MCF 10A (cell line): ENCODE data around the gene SESN1. TPM values are rescaled to one million over a fixed set of nuclear protein-coding genes. Genes with fewer than 3 reads are reported as not detected.
A peak's percentile ranks its signal among the peaks of the same experiment; 100 is the strongest.

ENCODE experiments used
- BruUV-seq: library from RNA; stranded (reverse); fragments of 400-500 nt; replicated peaks from 2 replicates; lab custom pipeline; 2021; lab: Mats Ljungman, UMichigan
- CTCF ChIA-PET: fragments of 300-600 bp; sonication (Branson Sonifier 250); formaldehyde crosslinking; extraction: SDS; loops from one replicate; lab custom pipeline; 2021; ENCODE audit warnings: antibody characterized with exemption, inconsistent platforms; lab: Yijun Ruan, JAX
- POLR2A ChIA-PET: fragments of 300-600, 350-650 bp; sonication (Branson Sonifier 250); formaldehyde crosslinking; extraction: SDS; loops from one replicate; lab custom pipeline; 2020; ENCODE audit warnings: antibody characterized with exemption, inconsistent platforms; lab: Yijun Ruan, JAX
- DNase-seq: peaks from one replicate; pipeline ENCODE4 v3.0.0-alpha.2; 2018; ENCODE audit not compliant: unreplicated experiment
- H3K27ac Mint-ChIP-seq: one replicate; pipeline ENCODE4 v1.8.0; 2022; ENCODE audit warnings: mild to moderate bottlenecking, low read depth, mixed read lengths; ENCODE audit not compliant: unreplicated experiment
- H3K27me3 Mint-ChIP-seq: one replicate; pipeline ENCODE4 v1.8.0; 2022; ENCODE audit warnings: mixed read lengths; ENCODE audit not compliant: insufficient read depth, unreplicated experiment
- H3K36me3 Mint-ChIP-seq: one replicate; pipeline ENCODE4 v1.8.0; 2022; ENCODE audit warnings: mild to moderate bottlenecking, moderate library complexity, mixed read lengths; ENCODE audit not compliant: insufficient read depth, unreplicated experiment
- H3K4me1 Mint-ChIP-seq: one replicate; pipeline ENCODE4 v1.8.0; 2022; ENCODE audit warnings: mixed read lengths; ENCODE audit not compliant: insufficient read depth, unreplicated experiment
- H3K4me3 Mint-ChIP-seq: one replicate; pipeline ENCODE4 v1.8.0; 2022; ENCODE audit warnings: mild to moderate bottlenecking, moderate library complexity, mixed read lengths; ENCODE audit not compliant: unreplicated experiment
- H3K9me3 Mint-ChIP-seq: one replicate; pipeline ENCODE4 v1.8.0; 2022; ENCODE audit warnings: mixed read lengths; ENCODE audit not compliant: unreplicated experiment
- intact Hi-C: fragments of 100-400 bp; cut with micrococcal nuclease; formaldehyde crosslinking; loops from 2 replicates; pipeline ENCODE4 v1.14.1; 2022
- total RNA-seq: library from RNA; stranded (reverse); gene quantifications from 2 replicates; pipeline ENCODE4 v1.2.3, GENCODE V29; 2022
- TF ChIP-seq, protein P1 (sequence below): fragments of 200-600 bp; IDR thresholded peaks from one replicate; pipeline ENCODE4 v1.8.0; 2022; ENCODE audit warnings: antibody characterized with exemption, mild to moderate bottlenecking; ENCODE audit not compliant: unreplicated experiment

Gene SESN1
- total RNA-seq, 1 experiment from 2014 or later, result 23.0 TPM

DNA sequence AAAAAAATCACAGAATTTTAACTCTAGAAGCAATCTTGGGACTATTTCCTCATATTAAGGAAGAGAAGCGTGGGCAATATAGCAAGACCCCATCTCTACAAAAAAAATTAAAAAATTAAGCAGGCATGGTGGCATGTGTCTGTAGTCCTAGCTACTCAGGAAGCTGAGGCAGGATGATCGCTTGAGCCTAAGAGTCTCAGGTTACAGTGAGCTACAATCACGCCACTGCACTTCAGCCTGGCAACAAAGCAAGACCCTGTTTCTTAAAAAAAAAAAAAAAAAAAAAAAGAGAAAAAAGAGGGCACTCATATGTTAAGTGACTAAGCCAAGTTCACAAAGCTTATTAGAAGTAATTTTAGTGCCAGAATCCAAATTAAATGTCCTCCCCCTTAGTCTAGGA lies 100.8 kb downstream of the SESN1 start:
- BruUV-seq, result no TSS peak
- Mint-ChIP-seq H3K9me3 (no peaks in the 10 kb centered on the region), H3K4me1 (no peaks in the 10 kb centered on the region), H3K36me3 (peaks cover 100% of the 10 kb centered on the region), H3K4me3 (no peak overlapping the region), H3K27me3 (no peaks in the 10 kb centered on the region), H3K27ac (no peak overlapping the region)
- TF ChIP-seq, protein P1, sequence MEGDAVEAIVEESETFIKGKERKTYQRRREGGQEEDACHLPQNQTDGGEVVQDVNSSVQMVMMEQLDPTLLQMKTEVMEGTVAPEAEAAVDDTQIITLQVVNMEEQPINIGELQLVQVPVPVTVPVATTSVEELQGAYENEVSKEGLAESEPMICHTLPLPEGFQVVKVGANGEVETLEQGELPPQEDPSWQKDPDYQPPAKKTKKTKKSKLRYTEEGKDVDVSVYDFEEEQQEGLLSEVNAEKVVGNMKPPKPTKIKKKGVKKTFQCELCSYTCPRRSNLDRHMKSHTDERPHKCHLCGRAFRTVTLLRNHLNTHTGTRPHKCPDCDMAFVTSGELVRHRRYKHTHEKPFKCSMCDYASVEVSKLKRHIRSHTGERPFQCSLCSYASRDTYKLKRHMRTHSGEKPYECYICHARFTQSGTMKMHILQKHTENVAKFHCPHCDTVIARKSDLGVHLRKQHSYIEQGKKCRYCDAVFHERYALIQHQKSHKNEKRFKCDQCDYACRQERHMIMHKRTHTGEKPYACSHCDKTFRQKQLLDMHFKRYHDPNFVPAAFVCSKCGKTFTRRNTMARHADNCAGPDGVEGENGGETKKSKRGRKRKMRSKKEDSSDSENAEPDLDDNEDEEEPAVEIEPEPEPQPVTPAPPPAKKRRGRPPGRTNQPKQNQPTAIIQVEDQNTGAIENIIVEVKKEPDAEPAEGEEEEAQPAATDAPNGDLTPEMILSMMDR, result no peak
- CTCF ChIA-PET, result no interaction called here
- no peak for DNase-seq
- intact Hi-C loops, result no loop called here
- POLR2A ChIA-PET, result no interaction called here

DNA sequence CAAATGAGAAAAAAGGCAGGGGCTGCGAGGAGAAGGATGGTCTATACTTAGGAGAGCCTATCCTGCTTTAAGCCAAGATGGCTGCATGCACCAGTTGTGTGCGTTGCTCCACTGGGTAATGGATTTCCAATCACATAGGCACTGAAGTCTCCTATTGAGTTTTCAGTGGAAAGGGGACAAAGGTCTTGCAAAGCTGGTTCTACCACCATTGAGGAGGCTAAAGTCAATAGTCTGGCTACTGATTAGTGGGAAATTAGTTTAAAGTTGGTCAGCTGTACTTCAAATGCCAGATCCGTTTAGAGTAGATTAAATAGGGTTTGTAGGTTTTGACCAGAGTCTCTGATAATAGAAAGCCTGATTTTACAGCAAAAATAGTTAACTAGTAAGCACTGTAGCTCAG lies 104.9 kb downstream of the SESN1 start:
- Mint-ChIP-seq H3K27ac (peak overlapping the region; percentile 39), H3K36me3 (peaks cover 100% of the 10 kb centered on the region), H3K27me3 (no peaks in the 10 kb centered on the region), H3K4me3 (no peak overlapping the region), H3K4me1 (no peaks in the 10 kb centered on the region), H3K9me3 (no peaks in the 10 kb centered on the region)
- intact Hi-C loops, result no loop called here
- TF ChIP-seq, protein P1, result no peak
- POLR2A ChIA-PET, result interaction anchor here (0.7 kb wide), 1 partner anchor 57 kb away, joined by 4 read pairs; no protein-coding TSS in a partner anchor
- BruUV-seq, result no TSS peak
- CTCF ChIA-PET, result no interaction called here
- DNase-seq, result no peak

DNA sequence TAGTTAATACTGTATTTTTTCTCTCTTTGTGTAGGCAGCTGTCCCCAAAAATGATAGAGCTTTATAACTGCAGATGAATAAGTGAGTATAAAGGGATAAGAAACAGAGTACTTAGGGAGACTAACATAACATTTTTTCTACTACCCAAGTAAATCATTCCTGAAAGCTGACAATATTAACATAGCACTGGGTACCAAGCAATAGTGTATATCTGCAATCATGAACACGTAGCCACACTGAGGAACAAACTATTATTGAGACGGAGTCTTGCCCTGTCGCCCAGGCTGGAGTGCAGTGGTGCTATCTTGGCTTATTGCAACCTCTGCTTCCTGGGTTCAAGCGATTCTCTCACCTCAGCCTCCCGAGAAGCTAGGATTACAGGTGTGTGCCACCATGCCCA lies 105.9 kb downstream of the SESN1 start:
- Mint-ChIP-seq H3K9me3 (no peaks in the 10 kb centered on the region), H3K27me3 (no peaks in the 10 kb centered on the region), H3K36me3 (peaks cover 99% of the 10 kb centered on the region), H3K4me1 (no peaks in the 10 kb centered on the region), H3K4me3 (no peak overlapping the region), H3K27ac (no peak overlapping the region)
- CTCF ChIA-PET, result interaction anchor here (1.2 kb wide), 2 partner anchors 84 to 95 kb away, joined by 3 to 4 read pairs; no protein-coding TSS in a partner anchor
- POLR2A ChIA-PET, result interaction anchor here (0.6 to 2.5 kb wide), 4 partner anchors 10 to 67 kb away, joined by 3 to 7 read pairs (median 4); no protein-coding TSS in a partner anchor
- TF ChIP-seq, protein P1, result no peak
- no peak for DNase-seq
- intact Hi-C loops, result no loop called here
- no TSS peak for BruUV-seq

DNA sequence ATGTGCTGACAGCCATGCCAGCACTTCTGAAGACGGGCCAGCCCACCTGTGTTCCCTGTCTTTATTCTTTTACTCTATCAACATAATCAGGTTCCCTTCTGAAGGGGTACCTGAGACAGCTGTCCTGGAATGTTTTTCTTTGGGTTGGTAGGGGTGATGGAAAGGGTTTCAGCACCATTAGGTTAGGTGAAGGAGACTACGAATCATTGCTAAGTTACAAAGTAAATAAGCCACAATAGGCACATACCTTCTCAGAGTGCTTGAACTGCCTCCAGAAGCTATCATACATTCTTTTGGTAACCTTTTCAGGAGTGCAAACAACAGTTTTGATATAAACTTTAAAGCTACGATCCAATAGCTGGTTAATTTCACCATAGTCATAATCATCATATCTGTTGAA lies 106.3 kb downstream of the SESN1 start:
- CTCF ChIA-PET, result interaction anchor here (0.7 to 1.2 kb wide), 3 partner anchors 83 to 95 kb away, joined by 3 to 4 read pairs (median 3); no protein-coding TSS in a partner anchor
- Mint-ChIP-seq H3K27me3 (no peaks in the 10 kb centered on the region), H3K4me1 (no peaks in the 10 kb centered on the region), H3K27ac (no peak overlapping the region), H3K9me3 (no peaks in the 10 kb centered on the region), H3K36me3 (peaks cover 99% of the 10 kb centered on the region), H3K4me3 (no peak overlapping the region)
- intact Hi-C loops, result no loop called here
- POLR2A ChIA-PET, result interaction anchor here (1.1 to 2.5 kb wide), 3 partner anchors 11 to 68 kb away, joined by 3 to 7 read pairs (median 6); no protein-coding TSS in a partner anchor
- no peak for DNase-seq
- no TSS peak for BruUV-seq
- TF ChIP-seq, protein P1, result no peak
